Measurements from ENCODE around the gene CCDC80. TPM values are rescaled to one million over a fixed set of nuclear protein-coding genes. Genes with fewer than 3 reads are reported as not detected.

Gene CCDC80
- total RNA-seq, 1 experiment from 2014 or later: 26.2 TPM

DNA sequence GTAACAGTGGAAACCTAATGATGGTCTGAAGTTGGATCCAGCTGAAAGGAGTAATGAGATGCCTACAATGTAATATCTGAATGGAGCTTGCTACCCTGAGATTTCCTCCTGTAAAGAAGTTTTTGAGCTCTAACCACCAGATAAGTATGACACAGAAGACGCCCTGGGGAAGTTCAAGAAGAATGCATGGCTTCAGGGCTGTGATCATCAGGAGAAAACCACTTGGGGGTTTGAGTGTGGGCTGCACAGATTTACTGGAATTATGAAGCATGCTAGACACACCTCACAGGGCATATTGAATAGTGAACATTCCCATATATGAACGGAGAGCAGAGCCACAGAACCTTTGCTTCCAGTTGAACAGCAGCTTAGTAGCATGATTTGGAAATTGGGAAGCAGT, 10.6 kb upstream of the CCDC80 start:
- ChIA-PET CTCF (no interaction called here), POLR2A (no interaction called here)
- Histone ChIP-seq H3K36me3 (ENCODE audit: control insufficient read depth, insufficient read depth, low read length) (no peaks in the 10 kb centered on the region), H3K4me1 (peaks cover 29% of the 10 kb centered on the region), H3K9me3 (no peaks in the 10 kb centered on the region), H3K4me3 (ENCODE audit: low read depth, low read length) (no peak overlapping the region), H3K27me3 (replicated peaks; ENCODE audit: control insufficient read depth, insufficient read depth, low read length) (no peaks in the 10 kb centered on the region)
- Mint-ChIP-seq H3K4me1 (ENCODE audit: low read depth, unreplicated experiment) (peaks cover 30% of the 10 kb centered on the region), H3K27me3 (ENCODE audit: insufficient read depth, unreplicated experiment) (no peaks in the 10 kb centered on the region), H3K4me3 (ENCODE audit: unreplicated experiment) (no peak overlapping the region), H3K27ac (ENCODE audit: unreplicated experiment) (no peak overlapping the region), H3K36me3 (ENCODE audit: insufficient read depth, unreplicated experiment) (peaks cover 8% of the 10 kb centered on the region), H3K9me3 (ENCODE audit: unreplicated experiment) (peaks cover 12% of the 10 kb centered on the region)
- intact Hi-C loops (cut with micrococcal nuclease; ENCODE audit: unreplicated experiment): no loop called here
- no TSS peak for BruUV-seq (replicated peaks)
- TF ChIP-seq, protein P1, sequence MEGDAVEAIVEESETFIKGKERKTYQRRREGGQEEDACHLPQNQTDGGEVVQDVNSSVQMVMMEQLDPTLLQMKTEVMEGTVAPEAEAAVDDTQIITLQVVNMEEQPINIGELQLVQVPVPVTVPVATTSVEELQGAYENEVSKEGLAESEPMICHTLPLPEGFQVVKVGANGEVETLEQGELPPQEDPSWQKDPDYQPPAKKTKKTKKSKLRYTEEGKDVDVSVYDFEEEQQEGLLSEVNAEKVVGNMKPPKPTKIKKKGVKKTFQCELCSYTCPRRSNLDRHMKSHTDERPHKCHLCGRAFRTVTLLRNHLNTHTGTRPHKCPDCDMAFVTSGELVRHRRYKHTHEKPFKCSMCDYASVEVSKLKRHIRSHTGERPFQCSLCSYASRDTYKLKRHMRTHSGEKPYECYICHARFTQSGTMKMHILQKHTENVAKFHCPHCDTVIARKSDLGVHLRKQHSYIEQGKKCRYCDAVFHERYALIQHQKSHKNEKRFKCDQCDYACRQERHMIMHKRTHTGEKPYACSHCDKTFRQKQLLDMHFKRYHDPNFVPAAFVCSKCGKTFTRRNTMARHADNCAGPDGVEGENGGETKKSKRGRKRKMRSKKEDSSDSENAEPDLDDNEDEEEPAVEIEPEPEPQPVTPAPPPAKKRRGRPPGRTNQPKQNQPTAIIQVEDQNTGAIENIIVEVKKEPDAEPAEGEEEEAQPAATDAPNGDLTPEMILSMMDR (IDR thresholded peaks at IDR 0.05; ENCODE audit: insufficient read depth in 1 of 2, low read depth in 1 of 2, low read length in 1 of 2, severe bottlenecking in 1 of 2, unreplicated experiment in 1 of 2): no peak
- no peak for DNase-seq

DNA sequence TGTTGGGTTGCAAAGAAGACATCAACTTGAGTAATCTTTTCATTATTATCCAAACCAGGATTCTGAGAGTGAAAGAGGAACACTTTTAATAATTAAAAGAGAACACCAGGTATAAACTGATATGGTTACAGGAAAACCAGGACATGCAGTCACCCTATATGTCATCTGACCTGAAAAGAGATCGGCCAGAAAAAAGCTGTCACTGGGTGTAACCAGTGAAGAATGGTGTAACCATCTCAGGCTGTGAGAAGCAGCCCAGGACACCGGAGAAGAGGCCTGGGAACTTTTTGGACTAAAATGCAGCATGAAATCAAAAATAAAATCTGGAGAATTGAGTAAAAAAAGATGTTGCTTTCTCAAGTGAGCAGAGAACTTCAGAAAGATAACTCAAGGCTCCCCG, 10.1 kb upstream of the CCDC80 start:
- intact Hi-C loops (cut with micrococcal nuclease; ENCODE audit: unreplicated experiment): no loop called here
- H3K36me3 Mint-ChIP-seq (ENCODE audit: insufficient read depth, unreplicated experiment): peaks cover 10% of the 10 kb centered on the region
- no peak overlapping the region for H3K4me3 ChIP-seq (ENCODE audit: low read depth, low read length)
- no peaks in the 10 kb centered on the region for H3K27me3 ChIP-seq (replicated peaks; ENCODE audit: control insufficient read depth, insufficient read depth, low read length)
- H3K27ac Mint-ChIP-seq (ENCODE audit: unreplicated experiment): no peak overlapping the region
- H3K4me1 ChIP-seq: peaks cover 34% of the 10 kb centered on the region
- TF ChIP-seq, protein P1 (IDR thresholded peaks at IDR 0.05; ENCODE audit: insufficient read depth in 1 of 2, low read depth in 1 of 2, low read length in 1 of 2, severe bottlenecking in 1 of 2, unreplicated experiment in 1 of 2): no peak
- DNase-seq: no peak
- no TSS peak for BruUV-seq (replicated peaks)
- peaks cover 33% of the 10 kb centered on the region for H3K4me1 Mint-ChIP-seq (ENCODE audit: low read depth, unreplicated experiment)
- no peak overlapping the region for H3K4me3 Mint-ChIP-seq (ENCODE audit: unreplicated experiment)
- H3K9me3 Mint-ChIP-seq (ENCODE audit: unreplicated experiment): peaks cover 11% of the 10 kb centered on the region
- ChIA-PET CTCF (no interaction called here), POLR2A (no interaction called here)
- no peaks in the 10 kb centered on the region for H3K9me3 ChIP-seq
- no peaks in the 10 kb centered on the region for H3K27me3 Mint-ChIP-seq (ENCODE audit: insufficient read depth, unreplicated experiment)
- H3K36me3 ChIP-seq (ENCODE audit: control insufficient read depth, insufficient read depth, low read length): no peaks in the 10 kb centered on the region

DNA sequence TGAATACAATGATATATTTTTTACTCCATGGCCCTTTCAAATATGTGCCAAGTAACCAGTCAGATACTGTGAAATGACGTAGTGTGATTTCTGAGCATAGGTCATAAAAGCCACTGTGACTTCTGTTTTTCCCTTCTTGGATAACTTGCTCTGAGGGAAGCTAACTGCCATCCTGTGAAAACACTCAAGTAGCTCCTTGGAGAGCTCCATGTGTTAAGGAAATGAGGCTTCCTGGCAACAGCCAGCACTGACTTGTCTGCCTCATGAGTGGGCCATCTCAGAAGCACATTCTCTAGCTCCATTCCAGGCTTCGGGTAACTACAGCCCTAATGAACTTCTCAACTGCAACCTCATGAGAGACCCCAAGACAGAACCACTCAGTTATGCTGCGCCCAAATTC, 9.5 kb upstream of the CCDC80 start:
- Mint-ChIP-seq H3K27me3 (ENCODE audit: insufficient read depth, unreplicated experiment) (no peaks in the 10 kb centered on the region), H3K36me3 (ENCODE audit: insufficient read depth, unreplicated experiment) (peaks cover 10% of the 10 kb centered on the region), H3K27ac (ENCODE audit: unreplicated experiment) (no peak overlapping the region), H3K9me3 (ENCODE audit: unreplicated experiment) (peaks cover 11% of the 10 kb centered on the region), H3K4me1 (ENCODE audit: low read depth, unreplicated experiment) (peaks cover 33% of the 10 kb centered on the region), H3K4me3 (ENCODE audit: unreplicated experiment) (no peak overlapping the region)
- ChIA-PET POLR2A (no interaction called here), CTCF (no interaction called here)
- H3K4me1 ChIP-seq: peaks cover 36% of the 10 kb centered on the region
- intact Hi-C loops (cut with micrococcal nuclease; ENCODE audit: unreplicated experiment): no loop called here
- no peaks in the 10 kb centered on the region for H3K9me3 ChIP-seq
- H3K27me3 ChIP-seq (replicated peaks; ENCODE audit: control insufficient read depth, insufficient read depth, low read length): no peaks in the 10 kb centered on the region
- no peaks in the 10 kb centered on the region for H3K36me3 ChIP-seq (ENCODE audit: control insufficient read depth, insufficient read depth, low read length)
- H3K4me3 ChIP-seq (ENCODE audit: low read depth, low read length): no peak overlapping the region
- no peak for DNase-seq
- TF ChIP-seq, protein P1 (IDR thresholded peaks at IDR 0.05; ENCODE audit: insufficient read depth in 1 of 2, low read depth in 1 of 2, low read length in 1 of 2, severe bottlenecking in 1 of 2, unreplicated experiment in 1 of 2): no peak
- no TSS peak for BruUV-seq (replicated peaks)
